Measurements from ENCODE around the gene FHIT.

Gene FHIT

DNA sequence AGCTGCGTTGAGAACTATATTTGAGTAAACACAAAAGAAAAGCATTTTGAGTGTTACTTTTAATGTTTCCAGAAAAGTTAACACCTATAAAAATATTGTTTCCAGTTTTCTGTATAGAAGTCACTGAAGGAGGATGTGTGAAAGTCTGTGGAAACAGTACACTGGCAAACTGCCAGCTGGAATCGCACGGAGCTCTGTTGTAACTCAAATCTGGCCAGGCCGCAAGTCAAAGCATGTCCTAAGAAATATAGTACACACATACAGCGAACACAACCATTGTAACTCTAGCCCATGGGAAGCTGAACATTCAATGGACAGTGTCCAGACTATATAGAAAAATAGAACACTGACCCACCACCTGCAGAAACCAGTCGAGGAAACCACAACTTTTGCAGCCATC lies 657.2 kb downstream of the FHIT start:
- TF ChIP-seq TAF1 (IDR thresholded peaks at IDR 0.05; ENCODE audit: borderline replicate concordance, insufficient read depth, low read length) (no peak), FOXP2 (optimal IDR thresholded peaks at IDR 0.05; ENCODE audit: borderline replicate concordance, extremely low read depth, extremely low read length, insufficient read depth) (no peak), POLR2AphosphoS5 (IDR thresholded peaks at IDR 0.05; ENCODE audit: low read depth, low read length) (no peak), SIN3A (IDR thresholded peaks at IDR 0.05; ENCODE audit: borderline replicate concordance, insufficient read depth, low read length) (no peak)
- TF ChIP-seq, protein P1, sequence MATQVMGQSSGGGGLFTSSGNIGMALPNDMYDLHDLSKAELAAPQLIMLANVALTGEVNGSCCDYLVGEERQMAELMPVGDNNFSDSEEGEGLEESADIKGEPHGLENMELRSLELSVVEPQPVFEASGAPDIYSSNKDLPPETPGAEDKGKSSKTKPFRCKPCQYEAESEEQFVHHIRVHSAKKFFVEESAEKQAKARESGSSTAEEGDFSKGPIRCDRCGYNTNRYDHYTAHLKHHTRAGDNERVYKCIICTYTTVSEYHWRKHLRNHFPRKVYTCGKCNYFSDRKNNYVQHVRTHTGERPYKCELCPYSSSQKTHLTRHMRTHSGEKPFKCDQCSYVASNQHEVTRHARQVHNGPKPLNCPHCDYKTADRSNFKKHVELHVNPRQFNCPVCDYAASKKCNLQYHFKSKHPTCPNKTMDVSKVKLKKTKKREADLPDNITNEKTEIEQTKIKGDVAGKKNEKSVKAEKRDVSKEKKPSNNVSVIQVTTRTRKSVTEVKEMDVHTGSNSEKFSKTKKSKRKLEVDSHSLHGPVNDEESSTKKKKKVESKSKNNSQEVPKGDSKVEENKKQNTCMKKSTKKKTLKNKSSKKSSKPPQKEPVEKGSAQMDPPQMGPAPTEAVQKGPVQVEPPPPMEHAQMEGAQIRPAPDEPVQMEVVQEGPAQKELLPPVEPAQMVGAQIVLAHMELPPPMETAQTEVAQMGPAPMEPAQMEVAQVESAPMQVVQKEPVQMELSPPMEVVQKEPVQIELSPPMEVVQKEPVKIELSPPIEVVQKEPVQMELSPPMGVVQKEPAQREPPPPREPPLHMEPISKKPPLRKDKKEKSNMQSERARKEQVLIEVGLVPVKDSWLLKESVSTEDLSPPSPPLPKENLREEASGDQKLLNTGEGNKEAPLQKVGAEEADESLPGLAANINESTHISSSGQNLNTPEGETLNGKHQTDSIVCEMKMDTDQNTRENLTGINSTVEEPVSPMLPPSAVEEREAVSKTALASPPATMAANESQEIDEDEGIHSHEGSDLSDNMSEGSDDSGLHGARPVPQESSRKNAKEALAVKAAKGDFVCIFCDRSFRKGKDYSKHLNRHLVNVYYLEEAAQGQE (IDR thresholded peaks at IDR 0.05; ENCODE audit: insufficient read depth in 1 of 2, low read depth in 2 of 2, low read length in 2 of 2) = no peak

GRCh38 chr3:60591267-60591666 lies 660.0 kb downstream of the FHIT start:
- TF ChIP-seq FOXP2 (optimal IDR thresholded peaks at IDR 0.05; ENCODE audit: borderline replicate concordance, extremely low read depth, extremely low read length, insufficient read depth) (no peak), POLR2AphosphoS5 (IDR thresholded peaks at IDR 0.05; ENCODE audit: low read depth, low read length) (no peak)
- TF ChIP-seq, protein P1 (IDR thresholded peaks at IDR 0.05; ENCODE audit: insufficient read depth in 1 of 2, low read depth in 2 of 2, low read length in 2 of 2) = no peak

DNA sequence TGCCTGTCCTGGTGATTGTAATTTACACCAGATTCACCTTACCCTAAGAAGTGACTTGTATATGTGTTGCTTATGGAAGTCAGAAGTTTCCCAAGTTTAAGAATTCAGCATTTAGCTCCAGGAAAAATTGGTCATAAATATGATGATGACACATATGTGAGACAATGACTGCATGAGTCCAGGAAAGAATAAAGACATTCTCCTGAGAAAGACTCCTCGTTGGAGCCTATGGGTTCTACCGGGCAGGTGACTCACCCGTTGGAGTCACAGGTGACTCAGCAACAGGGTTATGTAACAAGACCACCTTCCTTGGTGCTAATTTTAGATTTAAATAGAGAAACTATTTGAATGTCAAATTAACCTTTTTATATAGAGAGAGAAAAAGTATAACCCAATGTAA lies 662.4 kb downstream of the FHIT start:
- no peak for TF ChIP-seq FOXP2 (optimal IDR thresholded peaks at IDR 0.05; ENCODE audit: borderline replicate concordance, extremely low read depth, extremely low read length, insufficient read depth)
- TF ChIP-seq TAF1 (IDR thresholded peaks at IDR 0.05; ENCODE audit: borderline replicate concordance, insufficient read depth, low read length) = no peak
- TF ChIP-seq, protein P1 (IDR thresholded peaks at IDR 0.05; ENCODE audit: insufficient read depth in 1 of 2, low read depth in 2 of 2, low read length in 2 of 2) = no peak
- no peak for TF ChIP-seq SIN3A (IDR thresholded peaks at IDR 0.05; ENCODE audit: borderline replicate concordance, insufficient read depth, low read length)
- no peak for TF ChIP-seq POLR2AphosphoS5 (IDR thresholded peaks at IDR 0.05; ENCODE audit: low read depth, low read length)

DNA sequence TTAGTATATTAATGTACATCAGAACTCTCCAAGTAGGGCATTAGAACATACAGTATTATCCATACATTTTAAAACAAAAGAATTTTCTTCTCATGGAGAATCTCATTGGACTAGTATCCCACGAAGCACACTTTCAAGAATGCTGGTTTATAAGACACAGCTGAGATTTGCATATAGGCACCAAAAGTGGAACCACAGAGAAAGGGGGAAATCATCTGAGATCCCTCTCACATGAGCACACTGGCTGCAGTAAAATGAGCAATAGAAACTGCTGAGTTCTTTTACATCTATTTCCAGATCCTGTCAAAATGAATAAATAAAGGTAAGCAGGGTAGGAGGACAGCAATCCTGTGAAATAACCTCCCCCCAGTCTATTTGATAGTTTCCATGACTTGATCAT lies 665.3 kb downstream of the FHIT start:
- TF ChIP-seq SIN3A (IDR thresholded peaks at IDR 0.05; ENCODE audit: borderline replicate concordance, insufficient read depth, low read length) (no peak), FOXP2 (optimal IDR thresholded peaks at IDR 0.05; ENCODE audit: borderline replicate concordance, extremely low read depth, extremely low read length, insufficient read depth) (no peak), TAF1 (IDR thresholded peaks at IDR 0.05; ENCODE audit: borderline replicate concordance, insufficient read depth, low read length) (no peak), POLR2AphosphoS5 (IDR thresholded peaks at IDR 0.05; ENCODE audit: low read depth, low read length) (no peak)
- TF ChIP-seq, protein P1 (IDR thresholded peaks at IDR 0.05; ENCODE audit: insufficient read depth in 1 of 2, low read depth in 2 of 2, low read length in 2 of 2) = no peak

- TF ChIP-seq FOXP2 (optimal IDR thresholded peaks at IDR 0.05; ENCODE audit: borderline replicate concordance, extremely low read depth, extremely low read length, insufficient read depth) (no peak), TAF1 (IDR thresholded peaks at IDR 0.05; ENCODE audit: borderline replicate concordance, insufficient read depth, low read length) (no peak), SIN3A (IDR thresholded peaks at IDR 0.05; ENCODE audit: borderline replicate concordance, insufficient read depth, low read length) (no peak), POLR2AphosphoS5 (IDR thresholded peaks at IDR 0.05; ENCODE audit: low read depth, low read length) (no peak)
- TF ChIP-seq, protein P1 (IDR thresholded peaks at IDR 0.05; ENCODE audit: insufficient read depth in 1 of 2, low read depth in 2 of 2, low read length in 2 of 2) = no peak
Measured at GRCh38 chr3:60584250-60584649, 667.0 kb downstream of the FHIT start.
